ENCODE measurements around the gene NSD1. TPM values are rescaled to one million over a fixed set of nuclear protein-coding genes. Genes with fewer than 3 reads are reported as not detected.

NSD1 gene
- polyA plus RNA-seq, 1 donor from 2014 or later = 12.8 TPM

DNA sequence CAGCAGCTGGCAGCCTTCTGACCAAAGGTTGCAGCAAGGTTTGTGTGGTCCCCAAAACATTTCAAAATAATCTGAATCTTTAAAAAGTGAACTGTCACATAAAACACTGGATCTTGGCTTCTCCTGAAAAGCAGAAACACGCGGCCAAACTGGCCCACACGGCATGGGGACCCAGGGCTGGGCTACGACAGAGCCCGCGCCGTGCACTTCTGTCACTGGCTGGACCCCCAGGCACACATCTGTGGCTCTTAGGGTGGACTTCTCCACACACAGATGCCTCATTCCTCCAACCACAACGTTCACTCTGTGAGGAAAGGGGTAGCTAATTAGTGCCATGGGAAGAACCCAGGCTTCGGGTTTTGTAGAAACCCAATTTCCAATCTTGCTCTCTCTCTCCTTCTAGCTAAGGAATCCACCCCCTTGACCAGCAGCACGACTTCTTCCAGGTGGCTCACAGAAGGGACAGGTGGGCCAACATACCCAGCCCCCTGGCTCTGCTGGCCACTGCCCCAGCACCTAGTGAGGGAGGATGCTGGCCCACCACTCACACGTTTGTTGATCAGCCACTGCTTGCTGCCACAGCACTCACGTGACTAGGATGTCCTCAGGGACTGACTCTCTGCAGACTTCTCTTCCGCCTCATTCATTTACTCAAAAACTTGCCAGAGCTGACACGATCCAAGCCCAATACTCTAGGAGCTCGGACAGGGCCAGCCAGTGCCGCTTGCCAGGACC lies 200.0 kb downstream of the NSD1 start:
- H3K27ac ChIP-seq (ENCODE audit: low read length) = no peak overlapping the region
- no peak overlapping the region for H2AFZ ChIP-seq (ENCODE audit: low read depth, low read length)
- no peaks in the 10 kb centered on the region for H3F3A ChIP-seq (ENCODE audit: insufficient read depth, low read length, poor library complexity, severe bottlenecking)
- H3K9me3 ChIP-seq (ENCODE audit: low read length) = no peaks in the 10 kb centered on the region
- no peaks in the 10 kb centered on the region for H3K27me3 ChIP-seq (ENCODE audit: insufficient read depth, low read depth, low read length)
- no peak overlapping the region for H3K9ac ChIP-seq (ENCODE audit: low read length)
- no peaks in the 10 kb centered on the region for H3K36me3 ChIP-seq (ENCODE audit: insufficient read depth, low read length)
- TF ChIP-seq RAD21 (conservative IDR thresholded peaks at IDR 0.05) (no peak), EZH2 (IDR thresholded peaks at IDR 0.05; ENCODE audit: borderline replicate concordance, insufficient read depth, low read length, poor library complexity, severe bottlenecking) (no peak), EP300 (conservative IDR thresholded peaks at IDR 0.05; ENCODE audit: poor library complexity, severe bottlenecking) (no peak), REST (IDR thresholded peaks at IDR 0.05; ENCODE audit: borderline replicate concordance) (no peak), SMC3 (conservative IDR thresholded peaks at IDR 0.05; ENCODE audit: poor library complexity) (no peak), TAF1 (IDR thresholded peaks at IDR 0.05; ENCODE audit: low read depth) (no peak), MXI1 (conservative IDR thresholded peaks at IDR 0.05; ENCODE audit: poor library complexity, severe bottlenecking) (no peak), POLR2AphosphoS5 (IDR thresholded peaks at IDR 0.05) (no peak)
- TF ChIP-seq, protein P1, sequence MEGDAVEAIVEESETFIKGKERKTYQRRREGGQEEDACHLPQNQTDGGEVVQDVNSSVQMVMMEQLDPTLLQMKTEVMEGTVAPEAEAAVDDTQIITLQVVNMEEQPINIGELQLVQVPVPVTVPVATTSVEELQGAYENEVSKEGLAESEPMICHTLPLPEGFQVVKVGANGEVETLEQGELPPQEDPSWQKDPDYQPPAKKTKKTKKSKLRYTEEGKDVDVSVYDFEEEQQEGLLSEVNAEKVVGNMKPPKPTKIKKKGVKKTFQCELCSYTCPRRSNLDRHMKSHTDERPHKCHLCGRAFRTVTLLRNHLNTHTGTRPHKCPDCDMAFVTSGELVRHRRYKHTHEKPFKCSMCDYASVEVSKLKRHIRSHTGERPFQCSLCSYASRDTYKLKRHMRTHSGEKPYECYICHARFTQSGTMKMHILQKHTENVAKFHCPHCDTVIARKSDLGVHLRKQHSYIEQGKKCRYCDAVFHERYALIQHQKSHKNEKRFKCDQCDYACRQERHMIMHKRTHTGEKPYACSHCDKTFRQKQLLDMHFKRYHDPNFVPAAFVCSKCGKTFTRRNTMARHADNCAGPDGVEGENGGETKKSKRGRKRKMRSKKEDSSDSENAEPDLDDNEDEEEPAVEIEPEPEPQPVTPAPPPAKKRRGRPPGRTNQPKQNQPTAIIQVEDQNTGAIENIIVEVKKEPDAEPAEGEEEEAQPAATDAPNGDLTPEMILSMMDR (IDR thresholded peaks at IDR 0.05; ENCODE audit: poor library complexity, severe bottlenecking) = no peak
- no peak overlapping the region for H3K4me3 ChIP-seq (ENCODE audit: low read length)
- H3K79me2 ChIP-seq (replicated peaks; ENCODE audit: insufficient read depth, low read length) = no peaks in the 10 kb centered on the region
- no peaks in the 10 kb centered on the region for H3K9me2 ChIP-seq (ENCODE audit: insufficient read depth, low read length)
- no peaks in the 10 kb centered on the region for H4K20me1 ChIP-seq (ENCODE audit: insufficient read depth)
- H3K4me2 ChIP-seq (ENCODE audit: low read length) = no peak overlapping the region

DNA sequence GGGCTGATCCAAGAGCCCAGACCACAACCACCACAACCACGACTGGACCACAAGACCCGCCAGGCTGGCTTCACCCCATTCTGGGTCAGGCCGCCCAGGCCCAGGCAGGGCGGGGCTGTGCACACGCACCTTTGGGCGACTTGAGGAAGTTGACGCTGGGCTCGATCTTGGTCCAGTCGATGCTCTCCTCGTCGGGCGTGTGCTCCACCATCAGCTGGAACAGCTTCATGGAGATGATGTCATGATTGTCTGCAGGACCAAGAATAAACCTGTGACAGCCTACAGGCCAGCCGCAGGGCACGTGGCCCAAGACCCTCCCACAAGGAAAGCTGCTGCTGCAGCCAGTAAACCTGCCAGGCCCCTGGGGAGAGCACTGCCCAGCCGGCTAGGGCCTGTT lies 200.6 kb downstream of the NSD1 start:
- H4K20me1 ChIP-seq (ENCODE audit: insufficient read depth) = no peaks in the 10 kb centered on the region
- no peaks in the 10 kb centered on the region for H3K27me3 ChIP-seq (ENCODE audit: insufficient read depth, low read depth, low read length)
- H3K9me2 ChIP-seq (ENCODE audit: insufficient read depth, low read length) = no peaks in the 10 kb centered on the region
- H3K79me2 ChIP-seq (replicated peaks; ENCODE audit: insufficient read depth, low read length) = no peaks in the 10 kb centered on the region
- H3K9me3 ChIP-seq (ENCODE audit: low read length) = no peaks in the 10 kb centered on the region
- H2AFZ ChIP-seq (ENCODE audit: low read depth, low read length) = no peak overlapping the region
- no peak overlapping the region for H3K9ac ChIP-seq (ENCODE audit: low read length)
- H3K4me3 ChIP-seq (ENCODE audit: low read length) = no peak overlapping the region
- no peak overlapping the region for H3K27ac ChIP-seq (ENCODE audit: low read length)
- H3K36me3 ChIP-seq (ENCODE audit: insufficient read depth, low read length) = no peaks in the 10 kb centered on the region
- H3F3A ChIP-seq (ENCODE audit: insufficient read depth, low read length, poor library complexity, severe bottlenecking) = no peaks in the 10 kb centered on the region
- H3K4me2 ChIP-seq (ENCODE audit: low read length) = no peak overlapping the region
- no peak for TF ChIP-seq REST (IDR thresholded peaks at IDR 0.05; ENCODE audit: borderline replicate concordance)
- TF ChIP-seq, protein P1 (IDR thresholded peaks at IDR 0.05; ENCODE audit: poor library complexity, severe bottlenecking) = no peak
- no peak for TF ChIP-seq EP300 (conservative IDR thresholded peaks at IDR 0.05; ENCODE audit: poor library complexity, severe bottlenecking)
- no peak for TF ChIP-seq SMC3 (conservative IDR thresholded peaks at IDR 0.05; ENCODE audit: poor library complexity)
- no peak for TF ChIP-seq MXI1 (conservative IDR thresholded peaks at IDR 0.05; ENCODE audit: poor library complexity, severe bottlenecking)
- TF ChIP-seq EZH2 (IDR thresholded peaks at IDR 0.05; ENCODE audit: borderline replicate concordance, insufficient read depth, low read length, poor library complexity, severe bottlenecking) = no peak
- TF ChIP-seq TAF1 (IDR thresholded peaks at IDR 0.05; ENCODE audit: low read depth) = no peak
- no peak for TF ChIP-seq POLR2AphosphoS5 (IDR thresholded peaks at IDR 0.05)
- TF ChIP-seq RAD21 (conservative IDR thresholded peaks at IDR 0.05) = no peak

Measured in neural cell (in vitro differentiated cells).